Measurements from ENCODE around the gene HSD17B13. TPM values are rescaled to one million over a fixed set of nuclear protein-coding genes. Genes with fewer than 3 reads are reported as not detected.

HSD17B13 gene
- total RNA-seq, 1 donor from 2014 or later = 0.19 TPM

DNA sequence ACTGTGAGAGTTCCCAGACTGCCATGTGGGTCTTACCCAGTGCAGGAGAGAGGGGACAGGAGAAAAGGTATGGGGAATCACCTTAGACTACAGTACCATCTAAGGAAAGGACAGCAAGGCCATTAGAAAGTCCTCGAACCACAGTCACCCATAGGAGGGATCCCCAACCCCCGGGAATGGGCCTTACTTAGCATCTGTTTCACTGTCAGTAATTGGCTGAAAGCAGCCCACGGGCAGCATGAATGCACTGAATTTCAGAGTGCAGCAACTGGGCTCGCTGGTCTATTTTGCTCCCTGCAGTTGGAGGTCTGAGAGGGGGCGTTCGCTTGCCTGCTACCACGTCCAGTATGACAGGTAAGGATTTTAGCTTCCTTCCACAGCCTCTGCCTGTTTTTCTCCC lies 51.9 kb downstream of the HSD17B13 start:
- no peak overlapping the region for H3K27ac Mint-ChIP-seq

DNA sequence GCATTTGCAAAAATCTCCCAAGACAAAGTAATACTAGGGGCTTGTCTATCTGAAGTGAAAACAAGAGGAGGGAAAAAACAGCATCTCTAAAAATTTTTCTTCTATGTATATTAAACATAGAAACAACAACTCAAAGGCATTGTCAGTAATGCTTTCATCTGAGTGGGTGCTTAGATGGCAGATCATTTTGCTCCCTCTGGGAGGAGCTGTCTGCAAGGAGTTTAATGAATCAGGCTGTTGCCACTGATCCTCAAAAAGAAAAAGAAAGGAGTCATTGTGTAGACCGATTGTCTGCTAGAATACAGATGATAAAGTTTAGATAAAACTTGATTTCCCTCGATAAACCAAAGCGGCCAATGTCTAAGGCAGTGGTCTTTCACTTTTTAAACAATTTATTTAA lies 52.5 kb downstream of the HSD17B13 start:
- intact Hi-C loops (cut with micrococcal nuclease) = loop anchor here (10.0 kb wide), 1 partner anchor 195 kb away; no protein-coding TSS in a partner anchor
- Mint-ChIP-seq H3K27ac (no peak overlapping the region), H3K4me1 (no peaks in the 10 kb centered on the region), H3K36me3 (ENCODE audit: low read depth) (no peaks in the 10 kb centered on the region), H3K27me3 (peaks cover 20% of the 10 kb centered on the region), H3K9me3 (no peaks in the 10 kb centered on the region), H3K4me3 (no peak overlapping the region)
- no peak for DNase-seq

More for the DNA sequence above, 51.9 kb downstream of the HSD17B13 start:
- intact Hi-C loops (cut with micrococcal nuclease) = loop anchor here (10.0 kb wide), 1 partner anchor 194 kb away; no protein-coding TSS in a partner anchor
- Mint-ChIP-seq H3K9me3 (no peaks in the 10 kb centered on the region), H3K4me3 (no peak overlapping the region), H3K36me3 (ENCODE audit: low read depth) (no peaks in the 10 kb centered on the region), H3K4me1 (no peaks in the 10 kb centered on the region), H3K27me3 (peaks cover 19% of the 10 kb centered on the region)
- DNase-seq = no peak

DNA sequence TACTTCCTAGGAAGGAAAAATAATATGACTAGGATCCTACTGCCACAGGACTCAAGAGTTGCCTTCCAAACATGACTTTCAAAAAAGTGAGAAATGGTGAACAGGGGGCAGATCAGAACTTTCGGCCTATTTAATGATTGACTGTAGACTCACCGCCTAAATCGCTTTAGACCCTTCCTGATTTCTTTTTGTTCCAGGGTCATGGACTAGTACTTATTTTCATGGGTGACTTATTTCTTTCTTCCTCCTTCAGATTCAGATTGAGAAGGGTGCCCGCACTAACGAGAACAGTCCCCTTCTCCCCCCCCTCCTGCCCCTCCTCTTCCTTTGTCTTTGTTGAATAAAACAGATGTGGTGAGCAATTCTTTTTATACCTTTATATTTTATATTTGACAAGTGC lies 54.3 kb downstream of the HSD17B13 start:
- intact Hi-C loops (cut with micrococcal nuclease) = no loop called here

DNA sequence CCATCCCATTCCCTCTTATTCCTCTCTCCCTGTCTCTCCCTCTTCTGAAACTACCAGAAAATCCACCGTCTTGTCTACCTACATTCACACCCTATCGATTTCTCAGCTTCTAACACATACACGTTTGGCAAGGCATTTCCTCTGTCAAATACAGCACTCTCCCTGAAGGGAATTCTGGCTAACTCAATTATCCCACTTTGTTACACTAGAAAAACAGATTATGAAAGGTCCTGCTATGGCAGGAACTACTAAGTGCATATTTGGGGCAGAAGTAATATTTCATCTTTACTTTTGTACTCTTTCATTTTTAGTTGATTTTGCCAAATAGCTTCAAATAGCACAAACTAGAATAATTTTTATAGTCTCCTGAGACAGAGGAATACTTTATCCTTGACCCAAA lies 55.7 kb downstream of the HSD17B13 start:
- Mint-ChIP-seq H3K4me3 (no peak overlapping the region), H3K4me1 (no peaks in the 10 kb centered on the region), H3K9me3 (no peaks in the 10 kb centered on the region), H3K27me3 (peaks cover 17% of the 10 kb centered on the region), H3K27ac (no peak overlapping the region), H3K36me3 (ENCODE audit: low read depth) (no peaks in the 10 kb centered on the region)
- intact Hi-C loops (cut with micrococcal nuclease) = no loop called here
- no peak for DNase-seq

More for the DNA sequence above, 54.3 kb downstream of the HSD17B13 start:
- DNase-seq = no peak
- H3K4me1 Mint-ChIP-seq = no peaks in the 10 kb centered on the region
- H3K4me3 Mint-ChIP-seq = no peak overlapping the region
- H3K27me3 Mint-ChIP-seq = peaks cover 17% of the 10 kb centered on the region
- no peaks in the 10 kb centered on the region for H3K9me3 Mint-ChIP-seq
- no peak overlapping the region for H3K27ac Mint-ChIP-seq
- no peaks in the 10 kb centered on the region for H3K36me3 Mint-ChIP-seq (ENCODE audit: low read depth)

DNA sequence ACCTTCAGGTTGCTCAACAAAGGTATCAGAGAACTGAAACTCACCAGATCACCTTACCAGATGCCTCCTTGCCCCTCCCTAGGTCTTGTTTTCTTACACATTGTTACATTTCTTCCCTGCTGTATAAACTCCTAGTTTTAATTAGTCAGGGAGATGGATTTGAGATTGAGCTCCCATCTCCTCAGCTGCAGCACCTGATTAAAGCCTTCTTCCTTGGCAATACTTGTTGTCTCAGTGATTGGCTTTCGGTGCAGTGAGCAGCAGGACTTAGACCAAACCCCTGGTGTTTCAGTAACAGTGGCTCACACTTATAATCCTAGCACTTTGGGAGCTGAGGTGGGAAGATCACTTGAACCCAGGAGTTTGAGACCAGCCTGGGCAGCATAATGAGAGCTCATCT lies 59.8 kb downstream of the HSD17B13 start:
- Mint-ChIP-seq H3K4me1 (no peaks in the 10 kb centered on the region), H3K36me3 (ENCODE audit: low read depth) (no peaks in the 10 kb centered on the region), H3K27ac (no peak overlapping the region), H3K4me3 (no peak overlapping the region), H3K9me3 (no peaks in the 10 kb centered on the region), H3K27me3 (peaks cover 12% of the 10 kb centered on the region)
- no peak for DNase-seq
- intact Hi-C loops (cut with micrococcal nuclease) = no loop called here

DNA sequence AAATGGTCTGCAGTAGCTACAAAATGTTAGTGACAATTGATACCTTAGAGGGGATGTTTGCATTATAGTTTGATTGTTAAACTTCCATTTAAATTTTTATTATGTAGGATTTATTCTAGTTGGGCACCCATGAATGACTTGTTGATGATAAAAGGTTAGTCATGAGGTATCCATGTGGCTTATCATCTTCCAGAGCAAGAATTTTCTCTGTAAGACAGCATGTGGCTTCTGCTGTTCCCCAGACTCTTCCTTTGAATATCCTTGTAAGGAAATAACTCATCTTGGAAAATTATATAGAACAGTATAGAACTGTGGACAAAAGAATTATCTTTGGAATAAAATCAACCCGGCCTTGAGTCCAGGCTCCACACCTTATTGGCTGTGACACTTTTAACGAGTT lies 62.2 kb downstream of the HSD17B13 start:
- Mint-ChIP-seq H3K4me1 (no peaks in the 10 kb centered on the region), H3K27me3 (peaks cover 3% of the 10 kb centered on the region), H3K36me3 (ENCODE audit: low read depth) (no peaks in the 10 kb centered on the region), H3K4me3 (no peak overlapping the region), H3K9me3 (no peaks in the 10 kb centered on the region), H3K27ac (no peak overlapping the region)
- intact Hi-C loops (cut with micrococcal nuclease) = no loop called here
- no peak for DNase-seq

DNA sequence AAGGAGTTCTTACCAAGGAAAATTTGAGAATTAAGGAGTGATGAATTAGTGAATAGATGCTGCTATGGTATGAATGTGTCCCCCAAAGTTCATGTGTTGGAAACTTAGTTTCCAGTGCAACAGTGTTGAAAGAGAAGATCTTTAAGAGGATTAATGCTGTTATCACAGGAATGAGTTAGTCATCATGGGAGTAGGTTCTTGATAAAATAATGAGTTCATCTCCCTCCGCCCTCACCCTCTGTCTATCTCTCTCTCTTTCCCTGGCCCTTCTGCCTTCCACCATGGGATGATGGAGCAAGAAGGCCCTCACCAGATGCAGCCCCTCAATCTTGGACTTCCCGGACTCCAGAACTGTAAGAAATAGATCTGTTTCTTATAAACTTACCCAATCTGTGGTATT lies 64.0 kb downstream of the HSD17B13 start:
- H3K9me3 Mint-ChIP-seq = no peaks in the 10 kb centered on the region
- H3K4me3 Mint-ChIP-seq = no peak overlapping the region
- intact Hi-C loops (cut with micrococcal nuclease) = no loop called here
- no peaks in the 10 kb centered on the region for H3K36me3 Mint-ChIP-seq (ENCODE audit: low read depth)
- H3K27me3 Mint-ChIP-seq = peaks cover 3% of the 10 kb centered on the region
- no peak overlapping the region for H3K27ac Mint-ChIP-seq
- DNase-seq = no peak
- H3K4me1 Mint-ChIP-seq = no peaks in the 10 kb centered on the region

DNA sequence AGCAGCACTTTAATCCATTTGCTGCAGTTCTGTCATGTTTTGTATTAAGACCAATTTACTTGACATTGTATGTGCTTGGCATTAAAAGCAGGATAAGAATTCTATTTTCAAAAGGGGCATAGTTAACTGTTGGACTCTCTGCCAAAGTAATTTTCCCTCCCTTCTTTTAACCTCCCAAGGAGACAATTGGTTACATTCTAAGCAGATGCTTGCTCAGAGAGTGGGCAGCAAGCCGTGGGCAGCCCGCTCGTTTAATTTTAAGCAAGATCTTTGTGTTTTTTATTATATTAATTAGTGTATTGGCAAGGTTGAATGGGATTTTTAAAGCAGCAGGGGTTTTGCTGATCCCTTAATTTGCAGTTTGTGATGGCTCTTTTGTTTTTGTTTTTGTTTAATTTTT lies 65.2 kb downstream of the HSD17B13 start:
- no peaks in the 10 kb centered on the region for H3K36me3 Mint-ChIP-seq (ENCODE audit: low read depth)
- H3K4me3 Mint-ChIP-seq = no peak overlapping the region

DNA sequence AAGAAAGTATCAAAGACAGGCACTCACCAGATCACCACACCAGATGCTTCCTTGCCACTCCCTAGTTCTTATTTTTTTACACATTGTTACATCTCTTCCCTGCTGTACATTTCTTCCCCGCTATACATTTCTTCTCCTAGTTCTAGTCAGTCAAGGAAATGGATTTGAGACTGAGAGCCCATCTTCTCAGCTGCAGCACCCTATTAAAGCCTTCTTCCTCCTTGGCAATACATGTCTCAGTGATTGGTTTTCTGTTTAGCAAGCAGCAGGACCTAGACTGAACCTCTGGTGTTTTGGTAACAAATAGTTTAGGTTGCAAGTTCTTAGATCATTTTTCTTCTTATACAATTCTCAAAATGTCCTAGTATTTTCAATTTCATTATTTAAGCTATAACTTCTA lies 66.9 kb downstream of the HSD17B13 start:
- DNase-seq = no peak
- no peak overlapping the region for H3K4me3 Mint-ChIP-seq
- H3K4me1 Mint-ChIP-seq = no peaks in the 10 kb centered on the region
- no peak overlapping the region for H3K27ac Mint-ChIP-seq
- no peaks in the 10 kb centered on the region for H3K9me3 Mint-ChIP-seq
- intact Hi-C loops (cut with micrococcal nuclease) = no loop called here
- H3K36me3 Mint-ChIP-seq (ENCODE audit: low read depth) = no peaks in the 10 kb centered on the region
- H3K27me3 Mint-ChIP-seq = peaks cover 3% of the 10 kb centered on the region

More for the DNA sequence above, 65.2 kb downstream of the HSD17B13 start:
- Mint-ChIP-seq H3K27me3 (peaks cover 3% of the 10 kb centered on the region), H3K4me1 (no peaks in the 10 kb centered on the region), H3K9me3 (no peaks in the 10 kb centered on the region), H3K27ac (no peak overlapping the region)
- intact Hi-C loops (cut with micrococcal nuclease) = no loop called here
- no peak for DNase-seq

Other genes with a start within 250 kb of the HSD17B13 start
- gene KLHL8, start 102.3 kb downstream of the HSD17B13 start, total RNA-seq = 16.5 and 17.1 TPM in 2 replicates
- 12.1 and 13.0 TPM in 2 replicates for gene HSD17B11, start 68.3 kb upstream of the HSD17B13 start, total RNA-seq
- gene NUDT9, start 99.7 kb upstream of the HSD17B13 start, total RNA-seq = 16.5 and 17.4 TPM in 2 replicates
- not detected in 2 replicates for gene SPARCL1, start 206.5 kb upstream of the HSD17B13 start, total RNA-seq